HG02798 (cell line): ENCODE measurements around the gene TINAGL1.
A peak's percentile ranks its signal among the peaks of the same experiment; 100 is the strongest.
"Not testable (repeated sequence)": the region's sequence is repeated elsewhere in the genome, so short reads cannot be mapped to it uniquely, and the experiment has no call there.

ENCODE experiments used
- ATAC-seq: cut with Tn5 transposase; IDR thresholded peaks from one replicate; pipeline ENCODE4 v1.9.1; 2021; ENCODE audit warnings: mild to moderate bottlenecking; ENCODE audit not compliant: unreplicated experiment, poor library complexity

The TINAGL1 gene

GRCh38 chr1:31583082-31583994 lies 7.0 kb downstream of the TINAGL1 start:
- no peak for ATAC-seq

GRCh38 chr1:31583995-31584868 lies 7.9 kb downstream of the TINAGL1 start:
- no peak for ATAC-seq

DNA sequence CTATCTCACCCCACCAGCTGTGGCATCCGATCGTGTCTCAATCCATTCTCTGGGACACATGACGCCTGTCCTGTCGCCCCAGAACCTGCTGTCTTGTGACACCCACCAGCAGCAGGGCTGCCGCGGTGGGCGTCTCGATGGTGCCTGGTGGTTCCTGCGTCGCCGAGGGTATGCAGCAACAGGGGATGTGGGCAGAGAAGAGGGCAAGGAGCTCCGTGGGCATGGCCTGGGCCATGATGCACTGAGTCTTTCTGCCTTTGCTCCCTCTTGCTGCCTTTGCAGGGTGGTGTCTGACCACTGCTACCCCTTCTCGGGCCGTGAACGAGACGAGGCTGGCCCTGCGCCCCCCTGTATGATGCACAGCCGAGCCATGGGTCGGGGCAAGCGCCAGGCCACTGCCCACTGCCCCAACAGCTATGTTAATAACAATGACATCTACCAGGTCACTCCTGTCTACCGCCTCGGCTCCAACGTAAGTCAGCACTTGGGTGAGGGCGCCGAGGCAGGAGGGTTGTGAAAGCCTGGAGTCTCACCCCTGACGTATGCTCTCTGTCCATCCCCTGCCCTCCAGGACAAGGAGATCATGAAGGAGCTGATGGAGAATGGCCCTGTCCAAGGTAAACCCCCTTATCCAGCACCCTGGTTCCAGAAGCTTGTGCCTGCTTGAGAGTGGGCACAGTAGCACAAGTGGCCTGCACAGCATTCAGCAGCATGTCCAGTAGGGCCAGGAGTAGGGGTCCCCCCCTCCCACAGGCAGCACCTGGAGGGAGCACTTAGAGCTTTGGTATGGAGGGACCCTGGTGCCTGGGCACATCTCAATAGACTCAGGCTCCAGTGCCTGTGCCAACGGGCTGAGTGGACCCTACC lies 8.8 kb downstream of the TINAGL1 start:
- no peak for ATAC-seq

GRCh38 chr1:31585736-31586365 lies 9.5 kb downstream of the TINAGL1 start:
- no peak for ATAC-seq

GRCh38 chr1:31586376-31587327 lies 10.3 kb downstream of the TINAGL1 start:
- ATAC-seq = no peak

GRCh38 chr1:31587328-31587699 lies 11.0 kb downstream of the TINAGL1 start:
- not testable (repeated sequence) for ATAC-seq

- ATAC-seq = no peak
These were observed 11.6 kb downstream of the TINAGL1 start for GRCh38 chr1:31587720-31588423.

DNA sequence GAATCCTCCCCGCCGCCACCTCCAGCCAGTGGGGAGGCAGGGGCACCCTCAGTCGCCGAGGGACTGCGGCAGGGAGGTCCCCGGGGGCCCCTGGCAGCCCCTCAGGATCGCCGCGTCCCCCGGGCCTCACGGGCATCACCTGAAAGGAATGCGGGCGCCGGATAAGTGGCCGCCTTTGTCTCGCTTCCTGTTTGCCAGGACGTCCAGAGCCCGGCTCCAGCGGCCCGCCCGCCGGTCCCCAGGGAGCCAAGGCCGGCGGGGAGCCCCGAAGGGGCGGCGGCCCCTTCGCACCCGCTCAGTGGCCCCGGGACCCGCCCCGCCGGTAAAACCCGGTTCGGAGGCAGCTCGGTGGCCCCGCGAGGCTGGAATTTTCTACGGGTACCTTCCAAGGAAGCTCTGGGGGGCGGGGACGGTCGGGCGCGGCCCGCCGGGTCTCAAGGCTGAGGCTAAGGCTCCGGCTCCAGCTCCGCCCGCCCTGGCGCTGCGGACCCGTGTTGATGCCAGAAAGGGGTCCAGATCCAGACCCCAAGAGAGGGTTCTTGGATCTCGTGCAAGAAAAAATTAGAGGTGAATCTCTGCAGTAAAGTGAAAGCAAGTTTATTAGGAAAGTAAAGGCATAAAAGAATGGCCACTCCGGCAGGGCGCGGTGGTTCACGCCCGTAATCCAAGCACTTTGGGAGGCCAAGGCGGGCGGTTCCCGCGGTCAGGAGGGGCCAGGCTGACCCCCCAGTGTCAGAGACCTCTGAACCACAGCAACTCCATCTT lies 12.6 kb downstream of the TINAGL1 start:
- ATAC-seq = no peak

DNA sequence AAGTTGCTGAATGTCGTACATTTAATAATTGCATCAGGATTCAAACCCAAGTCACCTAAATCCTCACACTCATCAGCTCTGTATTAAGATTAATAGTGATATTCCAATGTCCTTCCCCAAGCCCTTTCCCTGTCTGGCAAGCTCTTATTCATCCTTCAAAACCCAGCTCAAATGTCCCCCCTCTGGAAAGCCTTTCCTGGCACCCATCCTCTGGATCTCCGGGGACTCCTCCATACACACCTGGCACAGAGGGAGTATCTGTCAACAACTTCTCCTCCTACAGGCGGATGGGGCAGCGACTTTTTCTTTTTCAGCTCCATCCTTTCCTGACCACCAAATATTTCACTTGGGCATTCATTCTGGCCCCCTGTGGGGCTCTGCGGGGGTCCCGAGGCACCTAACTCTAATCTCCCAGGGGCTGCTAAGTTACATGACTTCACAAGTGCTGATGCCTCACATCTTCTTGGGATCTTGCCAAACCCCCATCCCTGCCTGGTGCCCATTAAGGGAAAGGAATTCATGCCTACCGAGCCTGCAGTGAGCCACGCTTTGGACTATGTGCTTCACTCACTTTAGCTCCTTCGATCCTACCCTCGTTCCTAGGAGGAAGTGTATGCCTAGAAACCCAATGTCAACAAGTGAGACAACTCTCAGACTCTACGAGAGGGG lies 15.2 kb downstream of the TINAGL1 start:
- no peak for ATAC-seq

- no peak for ATAC-seq
These were observed 15.8 kb downstream of the TINAGL1 start for GRCh38 chr1:31592132-31592531.

GRCh38 chr1:31593136-31593665 lies 16.9 kb downstream of the TINAGL1 start:
- no peak for ATAC-seq

DNA sequence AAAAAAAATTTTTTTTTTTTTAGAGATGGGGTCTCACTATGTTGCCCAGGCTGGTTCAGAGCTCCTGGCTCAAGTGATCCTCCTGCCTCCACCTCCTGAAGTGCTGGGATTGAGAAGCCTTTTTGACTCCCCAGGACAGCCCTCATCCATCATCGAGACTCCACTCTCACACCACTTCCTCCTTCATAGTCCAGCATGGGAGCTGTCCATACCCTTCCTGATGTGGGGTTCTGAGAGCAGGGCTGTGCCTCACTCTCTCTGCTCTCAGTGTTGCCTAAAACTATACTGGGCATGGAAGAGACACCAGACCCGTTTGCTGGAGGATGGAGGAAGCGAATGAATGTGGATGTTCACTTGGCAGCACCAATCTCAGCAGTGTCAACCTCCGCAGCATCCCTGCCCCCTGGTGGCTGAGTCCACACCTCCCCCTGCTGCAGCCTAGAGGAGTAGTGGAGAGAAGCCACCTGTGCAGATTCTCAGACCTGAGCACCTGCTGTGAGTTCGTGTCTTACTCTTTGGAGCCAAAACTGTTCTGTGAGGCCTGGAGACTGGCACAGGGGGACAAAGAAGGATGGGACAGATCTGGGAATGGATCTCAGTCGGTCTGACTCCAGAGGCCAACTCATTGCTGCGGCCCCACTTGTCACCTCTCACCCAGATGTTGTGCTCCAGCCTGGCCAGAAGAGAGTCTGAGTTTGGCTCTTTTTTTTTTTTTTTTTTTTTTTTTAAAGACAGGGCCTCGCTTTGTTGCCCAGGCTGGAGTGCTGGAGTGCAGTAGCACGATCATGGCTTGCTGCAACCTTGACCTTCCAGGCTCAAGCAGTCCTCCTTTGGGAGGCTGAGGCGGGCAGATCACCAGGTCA lies 17.7 kb downstream of the TINAGL1 start:
- ATAC-seq = peak; percentile 61

DNA sequence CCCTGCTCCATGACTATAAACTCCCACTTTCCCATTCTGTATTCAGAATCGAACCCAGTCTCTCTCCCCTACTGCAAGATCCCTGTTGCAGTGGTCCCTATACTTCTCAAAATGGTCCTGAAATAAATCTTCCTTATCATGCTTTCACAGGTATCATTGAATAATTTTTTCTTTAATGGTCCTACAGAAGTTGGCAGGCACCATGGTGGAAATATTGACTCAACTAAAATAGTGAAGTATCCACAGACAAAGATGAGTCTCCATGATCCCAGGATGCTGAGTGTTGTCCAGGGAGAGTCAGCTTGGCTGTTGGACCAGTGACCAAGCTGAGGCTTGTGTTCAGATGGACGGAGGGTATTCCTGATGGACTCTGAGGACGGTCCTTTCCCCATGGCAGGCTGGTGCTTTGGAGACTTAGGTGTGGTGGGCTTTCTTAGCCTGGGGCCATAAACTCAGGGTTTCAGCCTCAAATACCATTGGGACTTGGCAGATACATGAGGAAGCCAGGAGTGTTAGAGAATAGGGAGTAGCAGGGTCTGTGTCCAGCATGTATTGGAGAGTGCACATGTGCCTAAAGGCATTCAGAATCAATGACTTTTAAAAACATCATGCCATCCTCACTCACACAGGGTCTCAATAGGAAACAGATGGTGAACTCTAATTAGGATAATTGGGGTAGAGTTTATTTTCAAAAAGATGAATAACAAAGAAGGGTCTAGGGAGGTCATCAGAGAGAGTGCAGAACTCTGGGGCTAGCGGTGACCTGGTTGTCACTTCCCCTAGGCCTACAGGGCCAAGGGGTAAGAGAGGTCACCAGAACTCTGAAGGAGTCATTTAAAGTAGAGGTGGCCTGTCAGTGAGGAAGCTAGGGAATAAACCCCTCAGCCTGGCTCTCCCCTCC lies 19.8 kb downstream of the TINAGL1 start:
- ATAC-seq = no peak

DNA sequence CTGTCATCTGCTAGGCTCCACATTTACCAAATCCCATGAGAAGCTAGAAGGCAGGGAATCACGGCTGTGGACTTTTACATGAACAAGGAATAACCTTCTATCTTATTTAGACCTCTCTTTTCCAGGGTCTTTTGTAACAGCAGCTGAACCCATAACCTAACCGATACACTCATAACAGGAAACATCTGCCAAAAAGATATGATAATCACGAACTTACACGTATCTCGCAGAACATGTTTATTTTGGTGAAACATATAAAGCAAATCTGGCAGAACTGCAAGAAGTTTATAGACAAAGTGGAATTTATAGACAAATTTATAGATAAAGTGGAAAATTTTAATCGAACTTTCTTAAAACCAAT lies 20.4 kb downstream of the TINAGL1 start:
- no peak for ATAC-seq

- ATAC-seq = no peak
These were observed 22.7 kb downstream of the TINAGL1 start for GRCh38 chr1:31598980-31599379.
